ENCODE data around the gene KCNG3. TPM values are rescaled to one million over a fixed set of nuclear protein-coding genes. Genes with fewer than 3 reads are reported as not detected.

Gene KCNG3
- total RNA-seq, 1 experiment from 2014 or later = 1.5 TPM

DNA sequence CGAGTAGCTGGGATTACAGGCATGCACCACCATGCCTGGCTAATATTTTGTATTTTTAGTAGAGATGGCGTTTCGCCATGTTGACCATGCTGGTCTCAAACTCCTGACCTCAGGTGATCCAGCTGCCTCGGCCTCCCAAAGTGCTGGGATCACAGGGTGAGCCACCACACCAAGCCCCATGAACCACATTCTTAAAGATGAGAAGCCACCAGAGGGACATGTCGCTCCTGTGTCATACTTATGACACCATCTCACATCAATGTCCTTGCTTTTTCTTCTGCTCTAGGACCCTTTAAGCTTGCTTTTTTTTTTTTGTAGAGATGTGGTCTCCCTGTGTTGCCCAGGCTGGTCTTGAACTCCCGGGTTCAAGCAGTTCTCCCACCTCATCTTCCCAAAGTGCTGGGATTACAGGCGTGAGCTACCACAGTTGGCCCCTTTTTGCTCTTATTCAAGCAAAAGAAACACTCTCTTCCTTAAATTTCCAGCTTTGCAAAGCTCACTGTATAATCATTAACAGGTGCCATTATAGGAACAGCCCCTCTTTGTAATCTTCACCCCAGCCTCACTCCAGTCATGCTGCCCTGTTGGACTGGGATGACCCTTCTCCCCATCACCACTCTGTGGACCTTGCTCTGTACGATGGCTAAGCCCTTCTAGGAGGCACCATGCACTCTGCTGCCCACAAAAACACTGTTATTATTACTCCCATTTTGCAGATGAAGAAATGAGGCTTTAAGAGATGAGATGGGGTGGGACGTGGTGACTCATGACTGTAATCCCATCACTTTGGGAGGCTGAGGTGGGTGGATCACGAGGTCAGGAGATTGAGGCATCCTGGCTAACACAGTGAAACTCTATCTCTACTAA, 10.8 kb upstream of the KCNG3 start:
- BruUV-seq (replicated peaks) = no TSS peak
- no peaks in the 10 kb centered on the region for H3K79me2 ChIP-seq (ENCODE audit: insufficient read depth, low read length)
- H3K36me3 ChIP-seq (ENCODE audit: control insufficient read depth in 1 of 2, insufficient read depth in 2 of 2, low read length in 2 of 2) = no peaks in the 10 kb centered on the region
- no peaks in the 10 kb centered on the region for H3K9me2 ChIP-seq (ENCODE audit: insufficient read depth)
- RAD21 ChIA-PET (ENCODE audit: low non-redundant PET in 1 of 2, low total read pairs in 2 of 2, uncharacterized antibody in 2 of 2, unreplicated experiment in 2 of 2) = no interaction called here
- H4K20me1 ChIP-seq (ENCODE audit: insufficient read depth) = no peaks in the 10 kb centered on the region
- CTCF ChIA-PET = no interaction called here
- DNase-seq (ENCODE audit: low read depth, low spot score) (no peak), ATAC-seq (no peak)
- H3K9me3 ChIP-seq (ENCODE audit: control insufficient read depth in 1 of 2, insufficient read depth in 1 of 2, low read depth in 1 of 2, low read length in 2 of 2) = no peaks in the 10 kb centered on the region
- TF ChIP-seq CEBPB (IDR thresholded peaks at IDR 0.05; ENCODE audit: low read depth) (no peak), YY1 (IDR thresholded peaks at IDR 0.05; ENCODE audit: extremely low read depth, insufficient replicate concordance, low read depth, low read length) (no peak), ZNF274 (IDR thresholded peaks at IDR 0.05; ENCODE audit: low read depth, low read length) (no peak), SIN3A (IDR thresholded peaks at IDR 0.05; ENCODE audit: low read depth) (no peak), EGR1 (IDR thresholded peaks at IDR 0.05; ENCODE audit: low read depth) (no peak)
- TF ChIP-seq, protein P1, sequence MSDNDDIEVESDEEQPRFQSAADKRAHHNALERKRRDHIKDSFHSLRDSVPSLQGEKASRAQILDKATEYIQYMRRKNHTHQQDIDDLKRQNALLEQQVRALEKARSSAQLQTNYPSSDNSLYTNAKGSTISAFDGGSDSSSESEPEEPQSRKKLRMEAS (IDR thresholded peaks at IDR 0.05) = no peak
- no peak overlapping the region for H3K27ac ChIP-seq (ENCODE audit: low read depth, low read length)
- H3K4me1 ChIP-seq (ENCODE audit: control insufficient read depth in 1 of 2, insufficient read depth in 2 of 2, low read length in 2 of 2) = no peaks in the 10 kb centered on the region
- no peak overlapping the region for H3K9ac ChIP-seq (ENCODE audit: low read length)
- intact Hi-C loops (cut with micrococcal nuclease) = no loop called here
- H3K4me3 ChIP-seq (replicated peaks in 1 of 2; ENCODE audit: low read depth in 1 of 2, low read length in 2 of 2) = no peak overlapping the region
- no peak overlapping the region for H3K4me2 ChIP-seq (ENCODE audit: low read length)
- H2AFZ ChIP-seq (ENCODE audit: low read depth, low read length, poor library complexity, severe bottlenecking) = no peak overlapping the region
- H3K27me3 ChIP-seq (ENCODE audit: insufficient read depth, low read length) = no peaks in the 10 kb centered on the region
- POLR2A ChIA-PET = no interaction called here

DNA sequence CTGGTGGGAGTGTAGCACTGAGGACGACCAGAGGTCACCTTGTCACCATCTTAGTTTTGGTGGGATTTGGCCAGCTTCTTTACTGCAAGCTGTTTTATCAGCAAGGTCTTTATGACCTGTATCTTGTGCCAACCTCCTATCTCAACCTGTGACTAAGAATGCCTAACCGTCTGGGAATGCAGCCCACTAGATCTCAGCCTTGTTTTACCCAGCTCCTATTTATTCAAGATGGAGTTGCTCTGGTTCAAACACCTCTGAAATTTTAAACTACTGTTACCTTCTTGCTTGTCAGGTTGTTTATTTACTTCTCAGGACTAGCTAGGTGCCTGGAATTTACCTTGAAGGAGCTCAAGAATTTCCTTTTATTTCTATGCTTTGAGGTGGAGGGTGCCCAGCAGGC, 9.5 kb upstream of the KCNG3 start:
- POLR2A ChIA-PET = no interaction called here
- RAD21 ChIA-PET (ENCODE audit: low non-redundant PET in 1 of 2, low total read pairs in 2 of 2, uncharacterized antibody in 2 of 2, unreplicated experiment in 2 of 2) = no interaction called here
- no TSS peak for BruUV-seq (replicated peaks)

More for the DNA sequence above, 9.5 kb upstream of the KCNG3 start:
- H3K27ac ChIP-seq (ENCODE audit: low read depth, low read length) = no peak overlapping the region
- H3K9ac ChIP-seq (ENCODE audit: low read length) = no peak overlapping the region
- no peaks in the 10 kb centered on the region for H3K27me3 ChIP-seq (ENCODE audit: insufficient read depth, low read length)
- CTCF ChIA-PET = no interaction called here
- ATAC-seq (no peak), DNase-seq (ENCODE audit: low read depth, low spot score) (no peak)
- TF ChIP-seq EZH2phosphoT487 (IDR thresholded peaks at IDR 0.05; ENCODE audit: borderline replicate concordance) (no peak), ELF1 (IDR thresholded peaks at IDR 0.05; ENCODE audit: borderline replicate concordance, low read depth) (no peak)
- H3K9me3 ChIP-seq (ENCODE audit: control insufficient read depth in 1 of 2, insufficient read depth in 1 of 2, low read depth in 1 of 2, low read length in 2 of 2) = no peaks in the 10 kb centered on the region
- no peaks in the 10 kb centered on the region for H4K20me1 ChIP-seq (ENCODE audit: insufficient read depth)
- H3K4me2 ChIP-seq (ENCODE audit: low read length) = no peak overlapping the region
- H3K4me3 ChIP-seq (replicated peaks in 1 of 2; ENCODE audit: low read depth in 1 of 2, low read length in 2 of 2) = no peak overlapping the region
- H3K79me2 ChIP-seq (ENCODE audit: insufficient read depth, low read length) = no peaks in the 10 kb centered on the region
- H3K9me2 ChIP-seq (ENCODE audit: insufficient read depth) = no peaks in the 10 kb centered on the region
- H3K4me1 ChIP-seq (ENCODE audit: control insufficient read depth in 1 of 2, insufficient read depth in 2 of 2, low read length in 2 of 2) = no peaks in the 10 kb centered on the region
- intact Hi-C loops (cut with micrococcal nuclease) = no loop called here
- no peaks in the 10 kb centered on the region for H3K36me3 ChIP-seq (ENCODE audit: control insufficient read depth in 1 of 2, insufficient read depth in 2 of 2, low read length in 2 of 2)
- no peak overlapping the region for H2AFZ ChIP-seq (ENCODE audit: low read depth, low read length, poor library complexity, severe bottlenecking)

Measured in HCT116 (cell line).